Skin epidermis (tissue), 12 donors: Measurements from ENCODE around the gene SARNP.
A peak's percentile ranks its signal among the peaks of the same experiment; 100 is the strongest.
"Not testable (repeated sequence)": the region's sequence is repeated elsewhere in the genome, so short reads cannot be mapped to it uniquely, and the experiment has no call there.

Experiments
- H3K27ac ChIP-seq, 21 experiments: fragments of 200-600 bp; sonication (generic) in 11 of 21; one replicate each; pipeline ENCODE4 v1.5.0; 2020; ENCODE audit warnings: mild to moderate bottlenecking in 3 of 21, inconsistent platforms in 2 of 21, moderate library complexity in 2 of 21
- H3K4me3 ChIP-seq, 7 experiments: fragments of 200-600 bp; sonication (generic) in 2 of 7; one replicate each; pipeline ENCODE4 v1.5.0; 2020; ENCODE audit warnings: inconsistent platforms in 2 of 7, mild to moderate bottlenecking in 2 of 7, moderate library complexity in 1 of 7

Gene SARNP, protein sequence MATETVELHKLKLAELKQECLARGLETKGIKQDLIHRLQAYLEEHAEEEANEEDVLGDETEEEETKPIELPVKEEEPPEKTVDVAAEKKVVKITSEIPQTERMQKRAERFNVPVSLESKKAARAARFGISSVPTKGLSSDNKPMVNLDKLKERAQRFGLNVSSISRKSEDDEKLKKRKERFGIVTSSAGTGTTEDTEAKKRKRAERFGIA

DNA sequence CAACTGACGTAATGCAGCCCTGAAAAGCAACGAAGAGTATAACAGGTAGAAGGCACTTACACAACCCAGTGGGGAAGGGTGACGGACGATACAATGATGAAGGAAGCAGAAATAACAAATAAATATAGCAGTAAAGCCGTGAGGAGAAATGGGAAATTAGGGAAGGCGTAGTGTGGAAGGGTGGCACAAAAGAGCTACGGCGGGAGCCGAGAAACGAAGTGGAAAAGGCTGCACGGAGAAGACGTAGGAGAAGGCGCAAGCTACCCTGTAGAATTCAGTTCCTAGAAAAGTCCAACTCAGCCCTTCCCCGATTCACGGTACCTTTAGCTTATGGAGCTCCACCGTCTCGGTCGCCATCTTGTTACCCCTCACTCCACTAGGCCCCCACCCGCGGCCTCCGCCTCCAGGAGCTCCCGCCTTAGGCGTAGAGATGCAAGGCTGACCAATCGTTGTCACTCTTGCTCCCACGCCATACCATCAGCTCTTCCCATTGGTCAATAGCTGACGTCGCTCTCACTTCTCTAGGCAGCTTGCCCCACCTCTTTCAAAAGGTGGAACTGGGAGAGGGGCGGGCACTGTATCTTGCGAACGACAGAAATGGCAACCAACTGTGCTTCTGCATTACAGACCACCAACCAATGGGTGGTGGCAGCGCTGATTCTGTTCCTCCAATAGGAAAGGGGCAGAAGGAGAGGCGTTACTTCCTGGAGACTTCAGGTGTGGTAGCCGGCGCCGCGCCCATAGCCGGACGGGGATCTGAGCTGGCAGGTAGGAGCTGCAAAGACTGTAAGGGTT is at the start of gene SARNP, which contains the start of gene ORMDL2:
Gene SARNP (minus strand): TSS at position 380 of the 795 bp plus-strand sequence. CDS start 23 bp downstream, at position 357.
Gene ORMDL2 (plus strand): TSS at position 697 of the 795 bp plus-strand sequence. CDS start 959 bp downstream, outside the sequence.
- Histone ChIP-seq H3K27ac (peak within 1 kb of the TSS in 20 of 21 experiments; percentile 64 to 96 (median 90)), H3K4me3 (peak within 1 kb of the TSS; percentile 50 to 92 (median 67))

DNA sequence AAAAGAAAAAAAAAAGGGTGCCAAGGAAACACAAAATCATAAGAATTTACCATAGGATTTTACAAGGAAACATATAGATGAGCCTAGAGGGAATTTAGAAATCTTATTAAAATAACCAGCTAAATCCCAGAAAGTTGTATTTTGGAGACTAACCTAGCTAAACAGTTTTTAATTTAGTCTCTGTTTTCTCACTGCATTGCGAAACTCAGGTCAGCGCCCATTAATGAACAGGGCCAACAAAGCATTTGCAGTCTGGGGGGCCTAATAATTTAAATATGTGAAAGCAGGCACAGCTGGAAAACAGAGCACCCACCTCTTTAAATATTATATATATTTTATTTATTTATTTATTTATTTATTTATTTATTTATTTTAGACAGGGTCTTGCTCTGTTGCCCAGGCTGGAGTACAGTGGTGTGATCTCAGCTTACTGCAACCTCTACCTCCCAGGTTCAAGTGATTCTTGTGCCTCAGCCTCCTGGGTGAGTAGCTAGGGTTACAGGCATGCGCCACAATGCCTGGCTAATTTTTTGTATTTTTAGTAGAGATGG is 49.0 kb upstream of the SARNP start:
- not testable (repeated sequence) for H3K4me3 ChIP-seq, H3K27ac ChIP-seq

DNA sequence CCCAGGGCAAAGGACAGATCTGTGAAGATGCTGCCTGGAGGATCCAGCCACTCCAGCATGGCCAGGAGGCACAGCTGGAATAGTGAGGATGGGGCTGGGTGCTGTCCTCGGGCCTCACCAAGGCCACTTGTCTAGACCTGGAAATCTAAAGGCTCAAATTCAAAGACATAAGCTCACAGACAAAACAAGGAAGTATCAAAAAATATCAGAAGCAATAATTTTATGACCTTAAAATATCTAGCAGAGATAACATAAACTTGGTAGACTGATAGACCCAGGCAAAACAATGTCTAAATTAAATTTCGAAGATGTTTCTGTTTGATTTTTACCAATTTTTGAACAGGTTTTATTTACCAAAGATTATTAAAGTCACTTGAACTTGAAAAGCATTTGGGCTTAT is 47.8 kb upstream of the SARNP start:
- no peak overlapping the region for H3K4me3 ChIP-seq
- H3K27ac ChIP-seq = no peak overlapping the region

DNA sequence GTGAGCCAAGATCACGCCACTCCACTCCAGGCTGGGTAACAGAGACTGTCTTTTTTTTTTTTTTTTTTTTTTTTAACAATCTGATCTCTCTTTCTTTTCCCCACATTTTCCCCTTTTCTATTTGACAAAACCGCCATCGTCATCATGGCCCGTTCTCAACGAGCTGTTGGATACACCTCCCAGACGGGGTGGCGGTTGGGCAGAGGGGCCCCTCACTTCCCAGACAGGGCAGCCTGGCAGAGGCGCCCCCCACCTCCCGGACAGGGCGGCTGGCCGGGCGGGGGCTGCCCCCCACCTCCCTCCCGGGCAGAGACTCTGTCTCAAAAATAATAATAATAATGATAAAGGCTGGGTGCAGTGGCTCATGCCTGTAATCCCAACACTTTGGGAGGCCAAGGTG is 45.4 kb upstream of the SARNP start:
- not testable (repeated sequence) for H3K27ac ChIP-seq, H3K4me3 ChIP-seq

DNA sequence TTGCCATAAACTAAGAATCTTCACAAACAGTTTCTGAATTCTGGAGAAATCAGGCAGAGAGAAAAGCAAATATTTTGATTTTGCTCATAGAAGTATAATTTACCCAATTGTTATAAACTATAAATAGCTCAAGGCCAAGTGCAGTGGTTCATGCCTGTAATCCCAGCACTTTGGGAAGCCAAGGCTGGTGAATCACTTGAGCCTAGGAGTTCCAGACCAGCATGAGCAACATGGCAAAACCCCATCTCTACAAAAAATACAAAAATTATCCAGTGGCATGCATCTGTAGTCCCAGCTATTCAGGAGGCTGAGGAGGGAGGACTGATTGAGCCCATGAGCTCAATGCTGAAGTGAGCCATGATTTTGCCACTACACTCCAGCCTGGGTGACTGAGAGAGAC is 44.8 kb upstream of the SARNP start:
- no peak overlapping the region for H3K4me3 ChIP-seq
- no peak overlapping the region for H3K27ac ChIP-seq

DNA sequence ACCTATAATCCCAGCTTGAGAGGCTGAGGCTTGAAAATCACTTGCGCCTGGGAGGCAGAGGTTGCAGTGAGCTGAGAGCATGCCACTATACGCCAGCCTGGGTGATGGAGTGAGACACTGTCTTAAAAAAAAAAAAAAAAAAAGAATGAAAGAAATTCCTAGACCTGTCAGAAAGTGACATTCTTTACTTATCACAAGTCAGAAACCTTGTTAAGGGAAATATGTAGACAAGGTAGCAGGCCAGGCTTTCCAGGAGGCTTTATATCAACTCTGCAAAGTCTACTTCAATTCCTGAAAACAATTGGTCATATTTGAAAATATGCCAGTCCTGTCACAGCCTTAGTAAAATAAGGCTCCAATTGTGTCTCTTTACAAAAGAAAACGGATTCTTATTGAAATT is 44.3 kb upstream of the SARNP start:
- Histone ChIP-seq H3K27ac (no peak overlapping the region), H3K4me3 (no peak overlapping the region)

DNA sequence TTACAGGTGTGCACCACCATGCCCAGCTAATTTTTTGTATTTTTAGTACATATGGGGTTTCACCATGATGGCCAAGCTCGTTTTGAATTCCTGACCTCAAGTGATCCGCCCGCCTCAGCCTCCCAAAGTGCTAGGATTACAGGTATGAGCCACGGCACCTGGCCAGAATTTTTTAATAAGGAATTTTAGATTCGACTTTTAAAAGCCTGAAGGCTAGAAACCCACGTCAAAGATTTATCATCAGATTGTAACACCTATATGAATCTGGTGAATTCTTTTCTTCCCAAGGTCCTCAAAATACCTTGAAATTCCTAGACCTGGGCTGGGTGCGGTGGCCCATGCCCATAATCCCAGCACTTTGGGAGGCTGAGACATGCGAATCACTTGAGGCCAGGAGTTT is 43.9 kb upstream of the SARNP start:
- Histone ChIP-seq H3K27ac (no peak overlapping the region), H3K4me3 (no peak overlapping the region)

GRCh38 chr12:55852740-55853139 is 35.2 kb upstream of the SARNP start:
- Histone ChIP-seq H3K4me3 (no peak overlapping the region), H3K27ac (no peak overlapping the region)

GRCh38 chr12:55850893-55851292 is 33.4 kb upstream of the SARNP start:
- H3K27ac ChIP-seq = peak overlapping the region in 10 of 21 experiments; percentile 1 to 98 (median 90)
- H3K4me3 ChIP-seq = no peak overlapping the region

- Histone ChIP-seq H3K27ac (peak overlapping the region in 14 of 21 experiments; percentile 1 to 98 (median 89)), H3K4me3 (no peak overlapping the region)
Measured at GRCh38 chr12:55850401-55850800, 32.9 kb upstream of the SARNP start.

- H3K4me3 ChIP-seq = no peak overlapping the region
Measured at GRCh38 chr12:55849616-55850343, 32.3 kb upstream of the SARNP start.

DNA sequence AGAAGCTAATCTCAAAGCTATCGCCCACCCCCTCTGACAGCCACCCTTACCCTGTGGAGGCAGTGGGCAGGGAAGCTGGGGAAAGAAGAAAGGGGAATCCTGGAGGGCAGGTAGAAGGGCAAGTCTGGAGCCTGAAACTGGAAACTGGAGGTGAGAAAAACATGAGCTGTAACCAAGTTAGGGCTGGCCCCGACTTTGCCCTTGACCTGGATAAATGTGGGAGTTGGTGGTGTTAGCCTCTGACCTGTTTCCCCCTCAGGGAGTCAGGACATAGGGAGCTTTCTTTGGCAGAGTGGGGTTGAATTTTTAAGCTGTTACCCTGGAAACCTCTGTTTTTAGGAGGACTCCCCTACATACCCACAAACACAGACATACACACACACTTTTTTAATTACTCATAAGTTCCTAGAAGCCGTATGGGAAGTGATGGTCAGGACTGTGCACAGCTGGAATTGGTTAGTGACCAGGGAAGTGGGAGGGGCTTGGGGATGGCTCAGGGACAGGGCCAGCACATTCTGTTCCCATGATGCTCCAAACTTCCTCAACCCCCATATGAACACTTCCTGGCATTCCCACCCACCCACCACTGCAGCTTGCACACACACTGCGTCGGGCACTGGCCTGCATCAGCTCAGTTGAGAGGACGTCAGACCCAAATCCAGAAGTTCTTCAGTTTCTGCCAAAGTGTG is 30.2 kb upstream of the SARNP start:
- H3K27ac ChIP-seq = peak overlapping the region; percentile 27 to 98 (median 89)
- H3K4me3 ChIP-seq = no peak overlapping the region

More at GRCh38 chr12:55849616-55850343, 32.3 kb upstream of the SARNP start:
- peak overlapping the region in 17 of 21 experiments; percentile 1 to 98 (median 88) for H3K27ac ChIP-seq

GRCh38 chr12:55847033-55847432 is 29.5 kb upstream of the SARNP start:
- Histone ChIP-seq H3K27ac (peak overlapping the region in 20 of 21 experiments; percentile 66 to 98 (median 88)), H3K4me3 (no peak overlapping the region)

DNA sequence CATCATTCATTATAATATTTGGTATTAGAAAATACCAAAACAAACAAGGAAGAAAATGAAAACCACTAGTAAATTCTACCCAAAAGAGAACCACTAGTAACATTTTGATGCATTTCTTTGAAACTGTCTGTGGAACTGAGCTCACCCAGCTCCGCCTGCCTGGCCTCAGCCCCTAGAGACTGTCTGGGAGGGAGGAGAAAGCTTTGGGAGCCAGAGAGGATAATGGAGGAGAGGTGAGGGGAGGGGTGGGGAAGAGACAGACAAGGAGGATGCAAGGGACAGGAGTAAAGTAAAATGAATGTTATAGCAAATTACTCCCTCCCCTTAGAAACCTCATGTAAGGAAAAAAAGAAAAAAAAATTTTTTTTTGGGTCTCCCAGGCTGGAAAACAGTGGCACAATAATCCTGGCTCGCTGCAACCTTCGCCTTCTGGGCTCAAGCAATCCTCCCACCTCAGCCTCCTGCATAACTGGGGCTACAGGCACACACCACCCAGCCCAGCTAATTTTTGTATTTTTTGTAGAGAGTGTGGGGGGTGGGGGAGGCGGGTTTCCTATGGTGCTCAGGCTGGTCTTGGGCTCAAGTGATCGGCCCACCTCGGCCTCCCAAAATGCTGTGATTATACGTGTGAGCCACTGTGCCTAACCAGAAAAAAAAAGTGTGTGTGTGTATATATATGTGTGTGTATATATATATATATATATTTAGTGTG is 28.4 kb upstream of the SARNP start:
- Histone ChIP-seq H3K4me3 (no peak overlapping the region), H3K27ac (peak overlapping the region in 19 of 21 experiments; percentile 7 to 98 (median 89))

DNA sequence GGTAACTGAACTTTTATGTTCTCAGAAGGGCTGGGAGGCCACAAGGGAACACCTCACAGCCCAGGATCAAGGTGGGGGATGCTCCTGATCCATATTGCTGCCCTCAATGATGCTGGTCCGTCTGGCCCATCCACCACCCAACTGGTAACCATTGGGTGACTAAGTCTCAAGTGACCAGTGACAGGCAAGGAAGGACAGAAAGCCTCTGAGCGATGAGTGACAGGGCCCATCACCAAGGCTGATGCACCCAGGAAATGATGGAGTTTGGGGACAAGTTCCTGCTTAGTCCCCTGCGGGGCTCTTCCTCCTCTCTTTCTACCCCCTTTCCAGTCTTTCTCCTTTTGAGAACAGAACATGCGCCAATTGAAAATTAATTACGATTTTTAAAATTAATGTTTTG is 27.8 kb upstream of the SARNP start:
- Histone ChIP-seq H3K4me3 (no peak overlapping the region), H3K27ac (peak overlapping the region in 15 of 21 experiments; percentile 7 to 98 (median 87))

- peak overlapping the region in 13 of 21 experiments; percentile 20 to 98 (median 89) for H3K27ac ChIP-seq
- H3K4me3 ChIP-seq = no peak overlapping the region
Measured at GRCh38 chr12:55844961-55845360, 27.4 kb upstream of the SARNP start.

DNA sequence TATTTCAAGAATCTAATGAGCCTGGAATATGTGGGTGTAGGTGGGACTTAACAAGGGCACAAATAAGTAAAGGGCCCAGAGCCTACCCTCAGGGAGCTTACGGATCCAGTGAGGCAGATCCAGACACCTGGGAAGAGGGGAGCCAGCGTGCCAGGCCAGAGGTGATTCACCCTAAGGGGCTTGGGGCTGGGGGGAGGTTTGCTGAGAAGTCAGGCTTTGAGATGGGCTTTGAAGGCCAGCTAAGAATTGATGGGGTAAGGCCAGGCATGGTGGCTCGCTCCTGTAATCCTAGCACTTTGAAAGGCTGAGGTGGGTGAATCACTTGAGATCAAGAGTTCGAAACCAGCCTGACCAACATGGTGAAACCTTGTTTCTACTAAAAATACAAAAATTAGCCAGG is 25.9 kb upstream of the SARNP start:
- H3K4me3 ChIP-seq = no peak overlapping the region
- peak overlapping the region in 12 of 21 experiments; percentile 42 to 88 (median 81) for H3K27ac ChIP-seq

DNA sequence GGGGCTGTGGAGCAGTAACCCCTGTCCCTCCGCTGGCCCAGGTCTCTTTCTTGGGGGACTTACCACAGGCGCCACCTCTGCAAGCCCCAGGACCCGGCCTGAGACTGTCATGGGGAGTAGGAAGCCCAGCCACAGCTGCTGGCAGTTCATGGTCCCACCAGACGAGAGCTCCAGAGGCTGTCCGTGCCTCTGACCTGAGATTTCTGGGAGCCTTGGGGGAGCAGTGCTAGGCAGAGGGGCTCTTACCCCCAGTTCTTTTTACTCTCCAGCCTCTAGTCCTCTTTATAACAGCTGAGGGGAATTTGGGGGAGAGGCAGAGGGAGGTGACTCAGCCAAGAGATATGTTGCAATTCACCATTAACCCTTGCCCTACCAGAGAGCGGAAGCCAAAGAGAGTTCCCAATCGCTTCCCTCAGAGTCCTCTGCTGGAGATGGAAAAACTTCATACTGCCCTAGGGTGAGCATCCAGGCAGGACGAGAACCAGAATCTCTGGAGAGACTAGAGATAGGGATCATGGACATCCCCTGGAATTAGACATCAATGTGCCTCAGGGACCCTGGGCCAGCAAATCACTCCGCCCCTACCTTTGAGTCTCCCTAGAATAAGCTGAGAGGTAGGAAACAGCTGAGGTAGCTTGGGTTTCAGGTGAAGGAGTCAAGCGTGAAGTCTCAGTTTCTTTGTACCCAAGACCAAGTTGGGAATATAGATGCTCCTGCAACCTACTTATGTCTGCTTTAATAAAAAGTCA is 25.3 kb upstream of the SARNP start, which contains the start of gene MMP19:
Gene MMP19 (minus strand): TSS at position 256 of the 749 bp plus-strand sequence. CDS start 106 bp downstream, at position 150.
- peak within 1 kb of the TSS in 20 of 21 experiments; percentile 2 to 88 (median 80) for H3K27ac ChIP-seq

More for the DNA sequence above, 25.3 kb upstream of the SARNP start, which contains the start of gene MMP19:
- H3K4me3 ChIP-seq = peak within 1 kb of the TSS; percentile 13 to 46 (median 34)
